Neutrophil (primary cell): ENCODE data around the gene PLEKHG4B.

ENCODE experiments used
- H3K27ac ChIP-seq: fragments of 200-600 bp; sonication (generic); 2 replicates; pipeline ENCODE4 v1.5.1; 2016; ENCODE audit warnings: mild to moderate bottlenecking, moderate library complexity
- H3K27me3 ChIP-seq: fragments of 200-600 bp; sonication (generic); 2 replicates; pipeline ENCODE4 v1.6.0; 2016; ENCODE audit warnings: mild to moderate bottlenecking
- H3K36me3 ChIP-seq: fragments of 200-600 bp; sonication (generic); 2 replicates; pipeline ENCODE4 v1.5.1; 2017
- H3K4me1 ChIP-seq, 2 experiments: fragments of 200-600 bp in 1 of 2; sonication (generic) in 1 of 2; 1 replicate in 1 of 2; 2 replicates in 1 of 2; pipeline versions ENCODE4 v1.5.1 to v1.6.1; 2013 to 2016; ENCODE audit warnings: low read depth in 1 of 2, low read length in 1 of 2, mild to moderate bottlenecking in 1 of 2, moderate library complexity in 1 of 2; ENCODE audit not compliant: control insufficient read depth in 1 of 2, insufficient read depth in 1 of 2
- H3K4me3 ChIP-seq, 2 experiments: fragments of 200-600 bp in 1 of 2; sonication (generic) in 1 of 2; 1 replicate in 1 of 2; 2 replicates in 1 of 2; pipeline ENCODE4 v1.5.1; 2013 to 2016; ENCODE audit warnings: low read depth in 1 of 2, low read length in 1 of 2, mild to moderate bottlenecking in 1 of 2, moderate library complexity in 1 of 2
- H3K9me3 ChIP-seq: fragments of 200-600 bp; sonication (generic); 2 replicates; pipeline ENCODE4 v1.5.1; 2016
- CTCF ChIP-seq: fragments of 200-600 bp; sonication (generic); IDR thresholded peaks from 2 replicates; pipeline ENCODE4 v1.5.1; 2016; ENCODE audit warnings: antibody characterized with exemption

PLEKHG4B gene

GRCh38 chr5:85334-85995 is 6.5 kb upstream of the PLEKHG4B start:
- no peak for TF ChIP-seq CTCF
- Histone ChIP-seq H3K27me3 (peaks cover 24% of the 10 kb centered on the region), H3K4me1 (no peaks in the 10 kb centered on the region), H3K36me3 (no peaks in the 10 kb centered on the region), H3K27ac (no peak overlapping the region), H3K9me3 (no peaks in the 10 kb centered on the region), H3K4me3 (no peak overlapping the region)

GRCh38 chr5:89337-90286 is 2.4 kb upstream of the PLEKHG4B start:
- no peaks in the 10 kb centered on the region for H3K9me3 ChIP-seq
- H3K4me3 ChIP-seq = no peak overlapping the region
- no peaks in the 10 kb centered on the region for H3K36me3 ChIP-seq
- TF ChIP-seq CTCF = no peak
- no peak overlapping the region for H3K27ac ChIP-seq
- H3K27me3 ChIP-seq = peaks cover 65% of the 10 kb centered on the region
- H3K4me1 ChIP-seq = no peaks in the 10 kb centered on the region

- Histone ChIP-seq H3K9me3 (no peaks in the 10 kb centered on the region), H3K27me3 (peaks cover 75% of the 10 kb centered on the region), H3K36me3 (no peaks in the 10 kb centered on the region), H3K4me3 (no peak overlapping the region), H3K27ac (no peak overlapping the region), H3K4me1 (no peaks in the 10 kb centered on the region)
- no peak for TF ChIP-seq CTCF
Measured at GRCh38 chr5:90590-91547, 1.1 kb upstream of the PLEKHG4B start.

GRCh38 chr5:92401-93220 is 643 bp downstream of the PLEKHG4B start:
- H3K9me3 ChIP-seq = no peaks in the 10 kb centered on the region
- no peaks in the 10 kb centered on the region for H3K4me1 ChIP-seq
- H3K27me3 ChIP-seq = peaks cover 70% of the 10 kb centered on the region
- H3K4me3 ChIP-seq = no peak overlapping the region
- no peak overlapping the region for H3K27ac ChIP-seq
- H3K36me3 ChIP-seq = no peaks in the 10 kb centered on the region
- no peak for TF ChIP-seq CTCF
